CD1c-positive myeloid dendritic cell (primary cell): ENCODE results near the gene LONP2.
"Not testable (repeated sequence)": the region's sequence is repeated elsewhere in the genome, so short reads cannot be mapped to it uniquely, and the experiment has no call there.

Experiments used
- DNase-seq: peaks from one replicate; pipeline ENCODE4 v3.0.0-alpha.2; 2016; ENCODE audit errors: extremely low spot score

Gene LONP2

DNA sequence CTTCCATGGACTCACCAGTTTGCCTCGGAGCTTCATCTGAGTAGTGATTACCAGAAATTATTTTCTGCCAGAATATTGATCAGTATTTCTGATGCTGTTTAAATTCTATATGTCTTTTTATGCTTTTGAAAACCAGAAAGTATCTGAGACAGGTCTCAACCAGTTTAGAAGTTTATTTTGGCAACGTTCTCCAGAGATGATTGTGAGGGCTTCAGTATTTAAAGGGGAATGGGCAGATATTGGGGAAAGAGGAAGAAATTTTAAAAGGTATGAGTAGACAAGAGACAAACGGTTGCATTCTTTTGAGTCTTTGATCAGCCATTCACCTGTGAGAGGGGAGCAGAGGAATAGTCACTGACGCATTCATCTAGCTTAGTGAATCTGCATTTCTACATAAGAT, 47.7 kb downstream of the LONP2 start:
- DNase-seq: no peak

DNA sequence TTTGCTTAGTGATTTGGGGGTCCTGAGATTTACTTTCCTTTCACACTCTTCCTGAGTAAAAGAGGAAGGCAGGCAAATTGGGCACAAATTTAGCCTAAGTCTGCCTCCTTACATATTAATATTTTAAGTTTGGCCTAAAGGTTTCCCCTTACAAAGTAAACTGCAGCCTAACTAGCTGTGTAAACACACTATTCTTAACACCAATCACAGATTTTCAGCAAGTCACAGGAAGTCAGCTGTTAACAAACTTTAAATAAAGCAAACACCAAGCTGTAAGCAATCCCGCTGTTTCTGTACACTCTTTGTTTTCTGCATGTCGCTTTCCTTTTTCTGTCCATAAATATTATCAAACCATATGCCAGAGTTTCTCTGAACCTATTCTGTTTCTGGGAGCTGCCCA, 48.4 kb downstream of the LONP2 start:
- DNase-seq: no peak

DNA sequence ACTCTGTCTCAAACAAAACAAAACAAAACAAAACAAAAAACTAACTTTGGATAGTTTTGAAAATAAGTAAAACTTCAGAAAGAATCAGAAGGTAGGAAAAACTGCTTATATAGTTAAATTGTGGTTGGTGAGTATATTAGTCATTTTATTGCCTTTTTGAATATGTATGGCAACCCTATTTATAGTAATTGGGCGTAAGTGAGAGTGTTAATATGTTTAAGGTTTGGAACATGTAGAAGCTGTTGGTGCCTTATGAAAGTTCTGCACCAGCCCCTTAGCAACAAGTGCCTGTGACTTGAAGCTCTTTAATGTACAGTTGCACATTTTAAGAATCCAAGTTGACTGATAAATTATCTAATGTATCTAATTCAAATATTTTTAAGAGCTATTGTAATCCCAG, 50.6 kb downstream of the LONP2 start:
- no peak for DNase-seq

DNA sequence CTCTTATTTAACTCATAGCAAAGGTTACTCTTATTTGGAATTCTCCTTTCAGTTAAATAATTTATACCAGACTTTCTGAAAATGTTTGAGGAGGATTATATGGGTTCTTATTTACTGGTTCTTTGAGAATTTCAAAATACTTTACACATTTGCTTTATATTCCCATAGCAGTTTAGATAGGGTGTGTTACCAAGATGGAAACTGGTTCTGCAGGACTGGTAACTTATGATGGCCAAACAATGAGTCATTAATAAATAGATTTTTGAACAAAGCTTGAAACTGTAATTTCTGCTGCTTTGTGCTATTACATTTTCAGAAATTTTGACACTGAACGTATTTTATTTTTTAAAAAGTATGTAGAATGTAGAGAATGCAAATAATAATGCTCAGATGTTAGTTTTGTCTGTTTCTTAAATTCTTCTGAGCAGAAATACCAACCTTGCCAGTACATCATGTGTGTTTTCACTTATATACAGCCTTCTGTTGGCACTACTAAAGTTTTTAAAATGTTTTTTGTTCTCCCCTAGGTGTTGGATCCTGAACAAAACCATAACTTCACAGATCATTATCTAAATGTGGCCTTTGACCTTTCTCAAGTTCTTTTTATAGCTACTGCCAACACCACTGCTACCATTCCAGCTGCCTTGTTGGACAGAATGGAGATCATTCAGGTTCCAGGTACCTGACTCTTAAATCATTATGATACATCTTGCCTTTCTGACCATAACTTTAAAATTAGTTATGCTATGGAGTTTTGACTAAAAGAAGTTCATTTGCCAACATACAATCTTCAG, 51.6 kb downstream of the LONP2 start:
- no peak for DNase-seq

DNA sequence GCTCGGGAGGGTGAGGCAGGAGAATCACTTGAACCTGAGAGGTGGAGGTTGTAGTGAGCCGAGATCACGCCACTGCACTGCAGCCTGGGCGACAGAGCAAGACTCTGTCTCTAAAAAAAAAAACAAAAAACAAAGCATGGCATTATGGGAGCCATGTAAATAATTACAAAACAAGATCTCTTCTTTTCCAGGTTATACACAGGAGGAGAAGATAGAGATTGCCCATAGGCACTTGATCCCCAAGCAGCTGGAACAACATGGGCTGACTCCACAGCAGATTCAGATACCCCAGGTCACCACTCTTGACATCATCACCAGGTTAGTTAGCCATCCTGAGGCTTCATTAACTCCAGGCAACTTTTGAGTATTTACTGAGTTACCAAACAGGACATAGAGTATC, 55.4 kb downstream of the LONP2 start:
- no peak for DNase-seq

DNA sequence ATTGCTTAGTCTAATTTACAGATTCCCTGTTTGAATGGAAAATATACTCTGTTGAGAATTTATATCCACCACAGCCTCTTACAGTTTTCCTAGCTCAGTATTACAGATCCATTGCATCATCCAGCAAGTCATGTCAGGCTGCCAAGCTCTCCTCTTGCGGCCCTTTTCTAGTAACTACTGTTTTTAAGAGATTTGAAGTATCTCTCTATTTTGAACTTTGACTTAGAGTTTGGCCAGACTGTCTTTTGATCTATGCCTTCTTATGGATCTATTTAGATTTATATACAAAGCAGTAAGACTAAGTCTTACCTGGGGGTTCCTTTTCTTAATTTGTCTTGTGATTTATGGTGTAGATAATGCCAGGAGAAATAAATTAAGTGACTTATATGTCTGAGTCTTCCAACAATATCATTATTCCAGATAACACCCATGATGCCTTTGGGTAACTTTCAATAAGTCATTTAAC, 56.3 kb downstream of the LONP2 start:
- no peak for DNase-seq

DNA sequence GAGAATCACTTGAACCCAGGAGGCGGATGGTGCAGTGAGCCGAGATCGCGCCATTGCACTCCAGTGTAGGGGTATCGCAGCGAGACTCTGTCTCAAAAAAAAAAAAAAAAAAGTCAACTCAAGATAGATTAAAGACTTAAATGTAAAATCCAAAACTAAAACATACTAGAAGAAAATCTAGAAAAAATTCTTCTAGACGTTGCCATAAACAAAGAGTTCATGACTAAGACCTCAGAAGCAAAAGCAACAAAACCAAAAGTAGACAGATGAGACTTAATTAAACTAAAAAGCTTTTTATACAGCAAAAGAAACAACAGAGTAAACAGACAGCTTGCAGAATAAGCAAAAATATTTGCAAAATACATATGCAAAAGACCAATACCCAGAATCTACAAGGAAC, 64.4 kb downstream of the LONP2 start:
- DNase-seq: no peak

DNA sequence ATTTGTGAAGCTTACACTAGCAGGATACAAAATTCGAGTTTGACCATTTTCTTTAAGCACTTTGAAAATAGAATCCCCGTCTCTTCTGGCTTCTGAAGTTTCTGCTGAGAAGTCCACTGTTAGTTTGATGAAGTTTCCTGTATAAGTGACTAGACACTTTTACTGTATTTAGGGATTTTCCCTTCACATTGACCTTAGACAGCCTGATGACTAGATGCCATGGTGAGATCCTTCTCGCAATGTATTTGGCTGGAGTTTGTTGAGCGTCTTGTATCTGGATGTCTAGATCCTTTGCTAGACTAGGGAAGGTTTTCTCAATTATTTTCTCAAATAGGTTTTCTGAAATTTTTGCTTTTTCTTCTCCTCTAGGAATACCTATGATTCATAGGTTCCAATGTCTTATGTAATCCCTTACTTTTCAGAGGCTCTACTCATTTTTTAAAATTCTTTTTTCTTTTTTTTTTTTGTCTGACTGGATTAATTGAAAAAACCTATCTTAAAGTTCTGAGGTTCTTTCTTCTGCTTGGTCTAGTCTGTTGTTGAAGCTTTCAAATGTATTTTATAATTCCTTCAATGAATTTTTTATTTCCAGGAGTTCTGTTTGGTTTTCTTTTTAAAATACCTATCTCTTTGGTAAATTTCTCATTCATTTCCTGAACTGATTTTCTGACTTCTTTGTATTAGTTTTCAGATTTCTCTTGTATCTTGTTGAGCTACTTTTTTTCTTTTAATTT, 67.0 kb downstream of the LONP2 start:
- DNase-seq: no peak

DNA sequence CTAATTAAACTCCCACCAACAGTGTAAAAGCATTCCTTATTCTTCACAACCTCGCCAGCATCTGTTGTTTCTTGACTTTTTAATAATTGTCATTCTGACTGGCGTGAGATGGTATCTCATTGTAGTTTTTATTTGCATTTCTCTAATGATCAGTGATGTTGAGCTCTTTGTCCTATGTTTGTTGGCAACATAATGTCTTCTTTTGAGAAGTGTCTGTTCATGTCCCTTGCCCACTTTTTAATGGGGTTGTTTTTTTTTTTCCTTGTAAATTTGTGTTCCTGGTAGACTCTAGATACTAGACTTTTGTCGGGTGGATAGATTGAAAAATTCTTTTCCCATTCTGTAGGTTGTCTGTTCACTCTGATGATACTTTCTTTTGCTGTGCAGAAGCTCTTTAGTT, 69.8 kb downstream of the LONP2 start:
- not testable (repeated sequence) for DNase-seq

DNA sequence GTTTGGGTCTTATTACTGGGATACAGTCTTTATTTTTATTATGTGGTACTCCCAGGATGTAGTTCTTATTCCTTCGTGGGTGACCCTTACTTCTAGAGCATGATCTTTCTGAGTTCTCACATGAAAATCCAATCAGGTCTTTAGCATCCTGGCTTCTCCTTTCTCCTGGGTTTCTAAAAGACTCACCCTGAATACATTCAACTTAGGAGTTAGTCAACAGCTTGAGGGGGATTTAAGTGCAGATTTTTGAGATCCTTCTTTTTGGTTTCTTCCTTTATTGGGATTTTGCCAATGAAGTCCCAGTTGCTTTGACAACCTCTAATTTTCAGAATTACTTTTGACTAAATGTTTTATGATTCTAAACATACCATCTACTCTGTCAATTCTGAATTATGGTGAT, 72.9 kb downstream of the LONP2 start:
- peak; percentile 6 for DNase-seq

DNA sequence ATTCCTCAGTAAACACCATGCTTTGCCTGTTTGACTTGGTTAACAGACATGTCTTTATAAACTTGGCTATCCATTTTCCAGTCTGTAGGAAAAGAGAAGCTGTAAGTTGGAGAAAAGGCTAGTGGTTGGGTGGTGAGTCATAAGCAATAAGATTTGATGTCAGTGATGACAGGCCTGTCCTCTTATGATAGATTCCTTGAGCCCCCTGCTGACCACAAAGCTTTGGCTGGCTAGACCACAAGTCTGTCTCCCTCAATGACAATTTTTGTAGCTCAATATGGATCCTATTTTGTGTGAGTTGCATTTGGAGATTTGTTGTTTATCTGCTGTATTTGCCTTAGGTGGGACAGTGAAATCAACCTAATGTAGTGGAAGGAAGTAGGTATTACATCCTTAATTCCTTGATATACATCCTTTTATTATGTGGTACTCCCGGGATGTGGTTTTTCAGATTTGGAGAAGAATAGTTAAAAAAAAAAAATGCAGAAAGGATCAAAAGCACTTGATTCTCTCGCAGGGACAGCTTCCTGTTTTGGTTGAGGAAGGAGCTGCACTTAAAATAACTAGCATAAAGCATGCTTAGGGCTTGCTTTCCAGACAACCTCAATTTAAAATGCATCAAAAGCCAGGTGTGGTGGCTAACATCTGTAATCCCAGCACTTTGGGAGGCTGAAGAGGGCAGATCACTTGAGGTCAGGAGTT, 73.7 kb downstream of the LONP2 start:
- peak; percentile 62 for DNase-seq

DNA sequence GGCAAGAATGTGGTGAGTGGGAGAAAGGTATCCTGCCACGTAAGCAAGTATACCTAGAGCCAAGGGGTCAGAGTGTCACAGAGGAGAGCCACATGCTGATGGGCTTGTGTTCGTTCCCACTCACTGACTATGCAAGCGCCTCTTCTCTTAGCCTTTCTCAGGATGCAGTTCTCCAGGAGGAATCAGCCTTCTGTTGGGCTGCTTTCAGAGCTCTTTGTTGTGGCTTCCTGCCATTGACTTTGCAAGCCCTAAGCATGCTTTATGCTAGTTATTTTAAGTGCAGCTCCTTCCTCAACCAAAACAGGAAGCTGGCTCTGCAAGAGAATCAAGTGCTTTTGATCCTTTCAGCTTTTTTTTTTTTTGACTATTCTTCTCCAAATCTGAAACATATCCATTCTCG, 74.5 kb downstream of the LONP2 start:
- peak; percentile 73 for DNase-seq

DNA sequence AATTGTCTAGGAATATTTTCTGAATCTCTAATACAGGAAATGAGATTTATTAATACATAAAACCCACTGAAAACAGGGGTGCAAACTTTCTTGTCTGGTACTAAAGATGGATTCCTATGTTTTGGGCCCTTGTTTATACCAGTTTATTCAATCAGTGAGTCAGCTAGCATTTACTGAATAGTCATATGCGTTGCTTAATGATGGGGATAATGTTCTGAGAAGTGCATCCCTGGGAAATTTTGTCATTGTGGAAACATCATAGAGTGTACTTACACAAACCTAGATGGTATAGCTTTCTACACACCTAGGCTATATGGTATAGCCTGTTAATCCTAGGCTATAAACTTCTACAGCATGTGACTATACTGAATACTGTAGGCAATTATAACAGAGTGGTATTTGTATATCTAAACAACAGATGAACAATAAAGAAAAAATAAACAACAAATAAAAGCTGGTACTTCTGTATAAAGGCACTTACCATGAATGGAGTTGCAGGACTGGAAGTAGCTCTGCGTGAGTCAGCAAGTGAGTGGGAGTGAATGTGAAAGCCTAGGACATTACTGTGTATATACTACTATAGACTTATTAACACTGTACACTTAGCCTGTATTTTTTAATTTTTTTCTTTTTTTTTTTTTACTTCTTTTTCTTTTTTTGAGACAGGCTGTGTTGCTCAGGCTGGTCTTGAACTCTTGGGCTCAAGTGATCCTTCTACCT, 77.4 kb downstream of the LONP2 start:
- DNase-seq: peak; percentile 82

DNA sequence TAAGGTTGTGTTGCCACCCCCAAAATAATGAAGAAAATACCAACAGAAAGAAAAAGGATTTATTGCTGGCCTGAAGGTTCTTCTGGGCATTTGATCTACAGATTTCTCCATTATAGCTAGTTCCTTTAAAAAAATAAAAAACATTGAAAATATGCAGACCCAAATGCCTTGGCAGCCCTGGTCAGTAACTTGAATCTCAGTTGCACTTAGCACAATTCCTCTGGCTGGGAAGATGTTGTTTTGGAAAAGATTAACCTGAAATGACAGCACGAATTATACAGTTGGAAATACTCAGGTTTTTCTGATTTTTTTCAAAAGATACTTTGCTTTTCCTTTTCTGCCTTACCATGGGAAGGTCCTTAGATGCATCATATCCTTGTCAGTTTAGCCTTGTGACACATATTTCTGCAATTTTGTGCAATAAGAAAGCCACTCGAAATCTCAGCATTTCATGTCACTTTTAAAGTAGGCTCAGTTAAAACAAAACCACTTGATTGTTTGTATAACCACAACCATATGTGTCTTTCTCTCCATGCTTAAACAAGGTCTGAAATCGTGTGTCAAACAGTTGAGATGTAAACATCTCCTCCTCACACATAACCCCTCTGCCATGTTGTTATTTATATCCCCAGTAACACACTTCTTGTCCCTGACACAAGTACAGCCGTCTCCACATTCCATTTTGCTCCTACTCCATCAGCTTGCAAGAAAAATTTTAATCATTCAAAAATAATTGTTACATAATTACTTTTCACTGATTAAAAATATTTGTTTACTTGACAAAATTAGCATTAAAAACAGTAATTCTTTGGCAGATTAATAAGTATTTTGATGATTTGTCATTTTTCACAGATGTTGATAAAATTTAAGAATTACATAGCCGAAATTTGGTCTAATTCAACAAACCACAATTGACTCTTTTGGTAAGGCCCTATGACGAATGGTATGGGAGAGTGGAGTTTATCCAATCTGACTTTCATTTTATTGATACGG, 80.0 kb downstream of the LONP2 start:
- no peak for DNase-seq

DNA sequence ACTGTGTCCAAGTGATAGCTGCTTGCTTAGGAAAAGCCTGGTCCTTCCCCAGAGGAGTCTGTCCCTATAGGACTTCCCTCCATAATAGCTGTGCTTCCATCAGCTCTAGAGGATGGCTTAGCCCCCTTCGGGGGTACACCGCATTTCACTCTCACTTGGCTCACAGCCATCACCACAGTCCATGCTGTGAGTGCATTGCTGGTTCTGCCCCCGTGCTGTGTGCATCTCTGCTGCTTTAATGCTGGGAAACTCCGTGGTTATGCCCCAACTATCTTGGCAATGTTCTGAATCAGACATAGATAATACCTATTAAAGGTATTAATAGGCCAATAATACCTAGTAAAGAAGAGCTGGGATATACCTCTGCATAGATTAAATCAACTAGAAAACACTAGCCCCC, 82.8 kb downstream of the LONP2 start:
- no peak for DNase-seq

DNA sequence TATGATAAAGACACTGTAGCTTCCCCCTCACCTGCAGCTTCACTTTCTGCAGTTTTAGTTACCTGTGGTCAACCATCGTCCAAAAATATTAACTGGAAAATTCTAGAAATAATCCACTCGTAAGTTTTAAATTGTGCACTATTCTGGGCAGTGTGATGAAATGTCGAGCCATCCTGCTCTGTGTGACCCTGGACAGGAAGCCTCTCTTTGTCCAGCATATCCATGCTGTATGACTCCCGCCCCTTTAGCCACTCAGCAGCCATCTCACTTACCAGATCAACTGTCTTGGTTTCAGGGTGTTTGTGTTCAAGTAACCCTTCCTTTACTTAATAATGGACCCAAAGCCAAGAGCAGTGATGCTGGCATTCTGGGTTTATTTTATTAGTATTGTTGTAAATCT, 85.0 kb downstream of the LONP2 start:
- no peak for DNase-seq

DNA sequence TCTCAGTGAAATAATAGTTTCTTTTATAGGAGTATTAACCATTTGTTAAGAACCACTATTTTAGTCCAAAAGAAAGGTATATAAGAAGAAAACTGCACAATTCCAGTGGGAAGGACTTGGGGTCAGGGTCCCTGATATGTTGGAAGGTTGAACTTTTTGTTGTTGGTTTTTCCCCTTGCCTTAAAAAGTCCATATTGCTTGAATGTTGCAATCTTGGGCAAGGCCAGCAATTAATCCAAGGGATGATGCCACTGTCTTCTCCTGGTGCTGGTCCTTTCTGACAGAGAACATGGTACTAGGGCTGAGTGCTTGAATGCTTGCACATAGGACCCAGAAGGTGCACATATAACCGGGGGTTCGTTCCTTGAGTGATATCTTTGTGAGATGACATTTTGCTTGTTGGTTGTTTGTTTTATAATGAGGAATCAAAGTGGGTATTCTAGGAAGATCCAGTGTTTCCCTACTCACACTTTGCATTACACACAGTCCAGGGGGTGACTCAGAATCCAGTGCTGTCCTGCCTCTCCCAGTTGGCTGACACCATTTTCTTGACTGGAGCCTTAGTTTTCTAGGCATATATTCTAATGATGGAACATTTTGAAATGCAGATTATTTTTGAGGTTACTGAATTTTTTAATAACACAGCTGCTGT, 86.2 kb downstream of the LONP2 start:
- DNase-seq: no peak

DNA sequence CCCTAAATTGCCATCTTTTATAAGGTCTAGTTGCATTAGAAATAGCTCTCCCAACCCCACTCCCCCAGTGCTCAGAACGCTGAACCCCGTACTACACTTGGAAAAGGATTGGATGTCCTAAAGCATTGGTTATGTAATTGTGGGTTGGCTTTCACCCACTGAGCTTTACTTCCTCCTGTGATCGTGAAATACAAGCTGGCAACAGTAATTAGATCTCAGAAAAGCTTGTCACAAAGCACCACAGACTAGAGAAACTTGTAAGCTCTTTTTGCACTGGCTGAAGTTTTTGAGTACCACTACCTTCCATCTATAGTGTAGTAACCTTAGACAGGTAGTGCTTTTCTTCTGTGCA, 86.7 kb downstream of the LONP2 start:
- peak; percentile 44 for DNase-seq

DNA sequence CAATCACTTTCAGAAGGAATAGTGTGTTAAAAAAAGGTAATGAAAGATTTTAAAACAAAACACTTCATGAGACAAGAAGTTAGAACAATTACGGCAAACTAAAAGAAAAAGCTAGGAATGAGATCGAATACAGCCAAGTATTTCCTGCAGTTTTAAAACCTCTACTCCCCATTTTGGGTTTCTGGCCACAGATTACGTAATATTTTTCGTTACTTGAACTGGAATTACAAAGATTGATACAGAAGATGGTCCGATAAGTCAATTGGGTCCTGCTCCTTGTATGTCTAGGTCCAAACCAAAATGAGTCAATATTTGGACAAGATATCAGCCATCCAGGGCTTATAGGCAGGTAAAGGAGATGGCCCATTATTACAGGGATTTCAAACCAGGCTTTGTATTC, 88.9 kb downstream of the LONP2 start:
- no peak for DNase-seq

DNA sequence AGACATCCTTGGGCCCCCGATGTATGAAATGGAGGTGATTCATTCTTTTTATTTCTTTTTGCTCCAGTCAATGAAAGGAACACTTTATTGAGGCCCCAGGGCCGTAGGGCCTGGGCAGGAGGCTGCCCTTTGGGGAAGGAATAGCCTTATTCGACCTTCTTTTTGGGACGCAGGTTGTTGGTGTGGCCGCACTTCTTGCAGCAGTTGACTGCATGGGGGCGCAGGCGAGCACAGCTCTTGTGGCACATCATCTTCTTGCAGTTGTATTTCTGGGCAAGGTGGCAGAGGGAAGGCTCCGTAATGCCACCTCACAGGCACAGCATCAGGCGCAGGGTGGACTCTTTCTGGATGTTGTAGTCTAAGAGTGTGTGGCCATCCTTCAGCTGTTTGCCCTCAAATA, 90.2 kb downstream of the LONP2 start:
- DNase-seq: no peak
